HL-60 (cell line): ENCODE data around the gene MARCHF3.

Source experiments
- DNase-seq, 2 experiments: peaks; one replicate each; pipeline ENCODE4 v3.0.0-alpha.2; 2010 to 2020; ENCODE audit warnings: low read depth in 1 of 2, low spot score in 1 of 2
- H3K27ac ChIP-seq: fragments of 250-450 bp; sonication (Bioruptor Pico); replicated peaks from 2 replicates; pipeline ENCODE4 v1.5.1; 2020; ENCODE audit warnings: mild to moderate bottlenecking, moderate library complexity
- H3K27me3 ChIP-seq: fragments of 250-450 bp; sonication (Bioruptor Pico); 2 replicates; pipeline ENCODE4 v1.5.1; 2021; ENCODE audit warnings: mild to moderate bottlenecking, moderate library complexity; ENCODE audit not compliant: insufficient read depth, poor library complexity, severe bottlenecking
- H3K4me3 ChIP-seq: replicated peaks from 2 replicates; pipeline ENCODE4 v1.5.1; 2011; ENCODE audit warnings: mild to moderate bottlenecking, control low read depth, low read length; ENCODE audit not compliant: insufficient read depth
- GABPA ChIP-seq: IDR thresholded peaks from 2 replicates; pipeline ENCODE4 v1.6.1; 2012; ENCODE audit warnings: low read depth
- POLR2AphosphoS5 ChIP-seq: IDR thresholded peaks from 2 replicates; pipeline ENCODE4 v1.6.1; 2012; ENCODE audit warnings: low read depth
- SPI1 ChIP-seq: IDR thresholded peaks from 2 replicates; pipeline ENCODE4 v1.6.1; 2012; ENCODE audit warnings: low read depth, mild to moderate bottlenecking, borderline replicate concordance
- long read RNA-seq: library from polyadenylated mRNA; unstranded; transcript quantifications from one replicate; pipeline ENCODE4 v2.0.0, GENCODE V29; 2020
- TF ChIP-seq, protein P1 (sequence below): IDR thresholded peaks from one replicate; pipeline ENCODE4 v1.5.1; 2011; ENCODE audit warnings: low read length, control low read depth, inconsistent platforms; ENCODE audit not compliant: insufficient read depth
- TF ChIP-seq, protein P2 (sequence below): IDR thresholded peaks from 2 replicates; pipeline ENCODE4 v1.6.1; 2012; ENCODE audit warnings: low read depth; ENCODE audit not compliant: insufficient replicate concordance

MARCHF3 gene, protein sequence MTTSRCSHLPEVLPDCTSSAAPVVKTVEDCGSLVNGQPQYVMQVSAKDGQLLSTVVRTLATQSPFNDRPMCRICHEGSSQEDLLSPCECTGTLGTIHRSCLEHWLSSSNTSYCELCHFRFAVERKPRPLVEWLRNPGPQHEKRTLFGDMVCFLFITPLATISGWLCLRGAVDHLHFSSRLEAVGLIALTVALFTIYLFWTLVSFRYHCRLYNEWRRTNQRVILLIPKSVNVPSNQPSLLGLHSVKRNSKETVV
- long read RNA-seq, full-length matches to known transcripts = 47 of 72 reads
- long read RNA-seq, partial matches to known transcripts = 5 of 72 reads
- long read RNA-seq, other reads (novel, unspliced or antisense) = 20 of 72 reads

DNA sequence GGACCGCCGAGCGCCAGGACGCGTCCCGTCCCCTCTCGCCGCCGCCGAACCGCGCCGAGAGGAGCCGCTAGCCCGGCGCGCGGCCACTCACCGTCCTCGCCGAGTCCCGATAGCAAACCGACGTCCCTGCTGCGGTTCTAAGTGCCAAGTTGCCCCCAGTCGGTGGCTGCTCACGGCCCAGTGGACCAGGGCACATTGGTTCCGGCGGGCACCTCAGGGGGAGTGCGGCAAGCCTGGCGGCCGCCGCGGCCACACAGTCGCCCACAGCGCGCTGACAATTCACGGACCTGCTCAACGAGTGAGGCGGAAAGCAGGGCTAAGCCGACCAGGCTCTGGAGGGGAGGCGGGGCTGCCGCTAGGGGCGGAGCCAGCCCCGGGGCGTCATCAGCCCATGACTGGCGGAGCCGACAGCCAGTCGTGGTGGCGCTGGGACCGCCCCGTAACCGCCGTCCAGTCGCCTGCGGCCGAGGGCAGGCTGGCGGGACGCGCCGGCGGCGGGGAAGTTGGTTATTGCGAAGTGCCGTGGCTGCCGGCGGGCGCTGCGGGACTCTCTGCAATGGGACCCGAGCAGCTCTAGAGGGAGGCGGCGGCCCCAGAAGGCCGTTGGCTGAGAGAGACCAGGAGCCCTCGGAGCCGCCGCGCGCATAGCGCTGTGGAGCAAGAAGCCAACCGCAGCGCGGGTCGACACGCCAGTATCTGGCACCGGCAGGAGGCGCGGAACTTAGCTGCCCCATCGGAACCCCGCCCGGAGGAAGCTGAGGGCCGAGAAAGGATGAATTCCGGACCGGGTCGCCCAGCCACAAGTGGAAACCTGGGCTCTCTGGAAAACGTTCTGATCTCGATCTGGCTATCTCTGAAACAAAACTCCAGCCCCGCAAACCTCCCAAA is at the start of gene MARCHF3:
Gene MARCHF3 (minus strand): TSS at position 300 of the 888 bp plus-strand sequence. CDS start 112,387 bp downstream, outside the sequence.
- H3K27ac ChIP-seq = peak within 1 kb of the TSS; percentile 88
- peak; percentile 86 for TF ChIP-seq POLR2AphosphoS5
- TF ChIP-seq, protein P1, sequence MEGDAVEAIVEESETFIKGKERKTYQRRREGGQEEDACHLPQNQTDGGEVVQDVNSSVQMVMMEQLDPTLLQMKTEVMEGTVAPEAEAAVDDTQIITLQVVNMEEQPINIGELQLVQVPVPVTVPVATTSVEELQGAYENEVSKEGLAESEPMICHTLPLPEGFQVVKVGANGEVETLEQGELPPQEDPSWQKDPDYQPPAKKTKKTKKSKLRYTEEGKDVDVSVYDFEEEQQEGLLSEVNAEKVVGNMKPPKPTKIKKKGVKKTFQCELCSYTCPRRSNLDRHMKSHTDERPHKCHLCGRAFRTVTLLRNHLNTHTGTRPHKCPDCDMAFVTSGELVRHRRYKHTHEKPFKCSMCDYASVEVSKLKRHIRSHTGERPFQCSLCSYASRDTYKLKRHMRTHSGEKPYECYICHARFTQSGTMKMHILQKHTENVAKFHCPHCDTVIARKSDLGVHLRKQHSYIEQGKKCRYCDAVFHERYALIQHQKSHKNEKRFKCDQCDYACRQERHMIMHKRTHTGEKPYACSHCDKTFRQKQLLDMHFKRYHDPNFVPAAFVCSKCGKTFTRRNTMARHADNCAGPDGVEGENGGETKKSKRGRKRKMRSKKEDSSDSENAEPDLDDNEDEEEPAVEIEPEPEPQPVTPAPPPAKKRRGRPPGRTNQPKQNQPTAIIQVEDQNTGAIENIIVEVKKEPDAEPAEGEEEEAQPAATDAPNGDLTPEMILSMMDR = no peak
- no peak for TF ChIP-seq SPI1
- no peak for TF ChIP-seq GABPA
- TF ChIP-seq, protein P2, sequence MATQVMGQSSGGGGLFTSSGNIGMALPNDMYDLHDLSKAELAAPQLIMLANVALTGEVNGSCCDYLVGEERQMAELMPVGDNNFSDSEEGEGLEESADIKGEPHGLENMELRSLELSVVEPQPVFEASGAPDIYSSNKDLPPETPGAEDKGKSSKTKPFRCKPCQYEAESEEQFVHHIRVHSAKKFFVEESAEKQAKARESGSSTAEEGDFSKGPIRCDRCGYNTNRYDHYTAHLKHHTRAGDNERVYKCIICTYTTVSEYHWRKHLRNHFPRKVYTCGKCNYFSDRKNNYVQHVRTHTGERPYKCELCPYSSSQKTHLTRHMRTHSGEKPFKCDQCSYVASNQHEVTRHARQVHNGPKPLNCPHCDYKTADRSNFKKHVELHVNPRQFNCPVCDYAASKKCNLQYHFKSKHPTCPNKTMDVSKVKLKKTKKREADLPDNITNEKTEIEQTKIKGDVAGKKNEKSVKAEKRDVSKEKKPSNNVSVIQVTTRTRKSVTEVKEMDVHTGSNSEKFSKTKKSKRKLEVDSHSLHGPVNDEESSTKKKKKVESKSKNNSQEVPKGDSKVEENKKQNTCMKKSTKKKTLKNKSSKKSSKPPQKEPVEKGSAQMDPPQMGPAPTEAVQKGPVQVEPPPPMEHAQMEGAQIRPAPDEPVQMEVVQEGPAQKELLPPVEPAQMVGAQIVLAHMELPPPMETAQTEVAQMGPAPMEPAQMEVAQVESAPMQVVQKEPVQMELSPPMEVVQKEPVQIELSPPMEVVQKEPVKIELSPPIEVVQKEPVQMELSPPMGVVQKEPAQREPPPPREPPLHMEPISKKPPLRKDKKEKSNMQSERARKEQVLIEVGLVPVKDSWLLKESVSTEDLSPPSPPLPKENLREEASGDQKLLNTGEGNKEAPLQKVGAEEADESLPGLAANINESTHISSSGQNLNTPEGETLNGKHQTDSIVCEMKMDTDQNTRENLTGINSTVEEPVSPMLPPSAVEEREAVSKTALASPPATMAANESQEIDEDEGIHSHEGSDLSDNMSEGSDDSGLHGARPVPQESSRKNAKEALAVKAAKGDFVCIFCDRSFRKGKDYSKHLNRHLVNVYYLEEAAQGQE = peak; percentile 31
- no peaks in the 10 kb centered on the region for H3K27me3 ChIP-seq
- DNase-seq = peak; percentile 60 to 89
- peak within 1 kb of the TSS; percentile 69 for H3K4me3 ChIP-seq

DNA sequence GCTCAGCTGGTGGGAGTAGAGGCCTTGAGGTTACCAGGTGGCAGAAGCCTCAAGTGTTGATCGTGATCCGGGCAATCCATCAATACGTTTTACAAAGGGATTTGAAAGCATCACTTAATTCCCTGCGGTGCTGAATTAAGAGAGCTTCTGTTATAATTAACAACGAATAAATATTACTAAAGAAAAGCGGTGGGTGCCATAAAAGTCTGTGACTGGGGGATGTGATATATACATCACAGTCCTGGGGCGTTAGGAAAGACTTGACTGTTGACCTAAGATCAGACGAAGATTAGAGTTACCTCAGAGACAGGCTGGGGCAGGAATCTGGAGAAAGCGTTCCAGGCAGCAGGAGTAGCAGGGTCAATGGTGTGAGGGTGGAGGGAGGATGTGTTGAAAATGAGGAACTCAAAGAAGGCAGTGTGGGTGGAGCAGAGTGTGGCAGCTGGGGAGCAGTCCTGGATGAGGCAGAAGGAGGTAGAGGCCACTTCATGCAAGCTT is 49.7 kb upstream of the MARCHF3 start:
- Histone ChIP-seq H3K27me3 (no peaks in the 10 kb centered on the region), H3K4me3 (no peak overlapping the region), H3K27ac (no peak overlapping the region)
- peak in 1 of 2 experiments; percentile 73 for DNase-seq
- TF ChIP-seq SPI1 (peak; percentile 88; the same call in 1 of the 2 replicates), GABPA (no peak), POLR2AphosphoS5 (no peak)
- TF ChIP-seq, protein P2 = no peak
- TF ChIP-seq, protein P1 = no peak

DNA sequence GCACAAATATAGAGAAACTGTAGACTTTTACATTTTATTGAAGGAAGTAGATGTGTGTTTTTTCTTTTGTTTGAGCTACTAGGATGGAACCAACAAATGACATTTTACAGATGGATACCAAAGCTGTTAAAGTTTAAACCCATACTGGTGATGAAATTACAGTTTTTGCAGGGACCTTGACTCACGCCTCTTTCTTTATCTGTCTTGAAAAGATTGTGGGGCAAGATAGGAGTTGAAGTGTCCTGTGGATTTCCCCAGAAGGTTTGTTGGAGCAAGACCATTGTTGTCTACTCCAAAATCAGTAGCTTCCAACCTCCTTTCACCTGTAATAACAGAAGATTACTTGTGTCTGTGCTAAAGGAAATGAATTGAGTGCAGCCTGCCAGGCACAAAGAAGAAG is 47.0 kb upstream of the MARCHF3 start:
- DNase-seq = no peak
- no peak overlapping the region for H3K27ac ChIP-seq
- no peak for TF ChIP-seq SPI1
- TF ChIP-seq POLR2AphosphoS5 = no peak
- TF ChIP-seq GABPA = no peak
- TF ChIP-seq, protein P1 = no peak
- TF ChIP-seq, protein P2 = no peak
- H3K27me3 ChIP-seq = no peaks in the 10 kb centered on the region
- H3K4me3 ChIP-seq = no peak overlapping the region
